ENCODE results near the gene MAFG. TPM values are rescaled to one million over a fixed set of nuclear protein-coding genes. Genes with fewer than 3 reads are reported as not detected.

MAFG gene
- total RNA-seq, 2 experiments from 2014 or later: 22.7 to 33.6 TPM

DNA sequence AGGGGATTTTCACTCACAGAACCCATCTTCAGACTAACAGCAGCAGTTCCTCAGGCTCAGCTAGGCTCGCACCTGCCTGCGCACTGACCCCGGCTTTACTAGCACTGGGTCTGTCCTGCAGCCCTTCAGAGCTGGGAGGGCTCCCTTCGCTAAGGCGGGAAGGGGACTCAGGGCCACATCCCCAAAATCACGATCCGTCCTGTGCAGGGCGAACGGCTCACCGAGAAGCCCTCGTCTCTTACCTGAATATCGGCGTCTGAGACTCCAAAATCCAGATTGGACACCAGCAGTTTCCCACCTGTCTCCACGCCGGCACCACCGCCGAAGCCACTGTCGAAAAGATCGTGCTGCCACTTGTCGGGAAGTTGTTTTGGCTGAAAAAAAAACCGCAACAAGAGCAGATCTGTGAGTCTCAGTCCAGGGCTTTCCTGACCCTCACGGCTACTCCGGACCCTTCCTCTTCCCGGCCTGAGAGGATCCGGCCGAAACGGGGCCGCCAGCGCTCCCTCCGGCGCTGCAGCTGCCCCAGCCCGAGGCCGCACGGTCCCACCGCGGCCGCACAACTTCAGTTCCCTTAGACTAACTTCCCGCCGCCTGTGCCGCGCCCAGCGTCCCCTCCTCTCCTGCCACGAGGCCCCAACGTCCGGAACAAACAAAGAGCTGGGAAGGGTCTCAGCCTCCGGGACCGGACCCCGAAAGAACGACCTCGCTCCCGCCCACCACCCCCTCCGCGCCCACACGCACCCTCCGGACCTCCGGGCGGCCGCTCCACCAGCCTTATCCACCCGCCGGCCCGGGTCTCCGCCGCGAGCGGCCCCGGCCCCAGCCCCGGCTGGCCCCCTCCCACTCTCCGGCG, 36.9 kb downstream of the MAFG start:
- Histone ChIP-seq H2AFZ (ENCODE audit: low read length) (no peak overlapping the region), H3K79me2 (ENCODE audit: insufficient read depth, low read depth, low read length) (peaks cover 70% of the 10 kb centered on the region), H3K9me3 (ENCODE audit: low read length) (no peaks in the 10 kb centered on the region), H3K27ac (ENCODE audit: low read depth, low read length, poor library complexity, severe bottlenecking) (peak overlapping the region; percentile 59), H3K4me2 (ENCODE audit: low read length) (peak overlapping the region; percentile 92), H3K4me3 (ENCODE audit: low read depth, low read length, poor library complexity, severe bottlenecking) (peak overlapping the region; percentile 77), H3K4me1 (ENCODE audit: insufficient read depth, low read length, poor library complexity, severe bottlenecking) (peaks cover 35% of the 10 kb centered on the region), H3K36me3 (ENCODE audit: insufficient read depth, low read length) (peaks cover 65% of the 10 kb centered on the region), H4K20me1 (ENCODE audit: insufficient read depth, low read length) (peaks cover 22% of the 10 kb centered on the region), H3K9me2 (ENCODE audit: insufficient read depth, low read length) (no peaks in the 10 kb centered on the region)
- CTCF ChIA-PET (ENCODE audit: unreplicated experiment): no interaction called here
- TF ChIP-seq EZH2phosphoT487 (IDR thresholded peaks at IDR 0.05; ENCODE audit: borderline replicate concordance, low read depth, low read length) (no peak), CTCF (conservative IDR thresholded peaks at IDR 0.05; ENCODE audit: low read length) (no peak)
- POLR2A ChIA-PET: interaction anchor here (0.8 to 1.8 kb wide), 2 partner anchors 17 to 18 kb away, joined by 3 to 4 read pairs; no protein-coding TSS in a partner anchor
- DNase-seq (ENCODE audit: low spot score): peak; percentile 71
- intact Hi-C loops (cut with micrococcal nuclease; ENCODE audit: unreplicated experiment): loop anchor here (1.0 to 5.0 kb wide), 6 partner anchors 16 to 132 kb away; partner anchors contain the start of genes ARHGDIA, CENPX, MCRIP1 and PCYT2
- BruUV-seq (replicated peaks): no TSS peak

- TF ChIP-seq CTCF (conservative IDR thresholded peaks at IDR 0.05; ENCODE audit: low read length): no peak
- TF ChIP-seq EZH2phosphoT487 (IDR thresholded peaks at IDR 0.05; ENCODE audit: borderline replicate concordance, low read depth, low read length): no peak
- H3K4me2 ChIP-seq (ENCODE audit: low read length): peak overlapping the region; percentile 92
Measured at GRCh38 chr17:81889602-81890001, 37.9 kb downstream of the MAFG start.

More at GRCh38 chr17:81889602-81890001, 37.9 kb downstream of the MAFG start:
- intact Hi-C loops (cut with micrococcal nuclease; ENCODE audit: unreplicated experiment): loop anchor here (2.0 to 5.0 kb wide), 3 partner anchors 19 to 78 kb away; partner anchors contain the start of genes ARHGDIA and MCRIP1
- peaks cover 68% of the 10 kb centered on the region for H3K36me3 ChIP-seq (ENCODE audit: insufficient read depth, low read length)
- no peaks in the 10 kb centered on the region for H3K9me2 ChIP-seq (ENCODE audit: insufficient read depth, low read length)
- DNase-seq (ENCODE audit: low spot score): no peak
- BruUV-seq (replicated peaks): no TSS peak
- H2AFZ ChIP-seq (ENCODE audit: low read length): no peak overlapping the region
- H3K4me1 ChIP-seq (ENCODE audit: insufficient read depth, low read length, poor library complexity, severe bottlenecking): peaks cover 33% of the 10 kb centered on the region
- H3K9me3 ChIP-seq (ENCODE audit: low read length): no peaks in the 10 kb centered on the region
- peak overlapping the region; percentile 59 for H3K27ac ChIP-seq (ENCODE audit: low read depth, low read length, poor library complexity, severe bottlenecking)
- CTCF ChIA-PET (ENCODE audit: unreplicated experiment): no interaction called here
- H3K4me3 ChIP-seq (ENCODE audit: low read depth, low read length, poor library complexity, severe bottlenecking): peak overlapping the region; percentile 77
- POLR2A ChIA-PET: no interaction called here
- peaks cover 68% of the 10 kb centered on the region for H3K79me2 ChIP-seq (ENCODE audit: insufficient read depth, low read depth, low read length)
- peaks cover 22% of the 10 kb centered on the region for H4K20me1 ChIP-seq (ENCODE audit: insufficient read depth, low read length)

Measured in OCI-LY7 (cell line).